Astrocyte of the spinal cord (primary cell): Measurements from ENCODE around the gene LACTBL1.
"Not testable (repeated sequence)": the region's sequence is repeated elsewhere in the genome, so short reads cannot be mapped to it uniquely, and the experiment has no call there.

Experiments
- DNase-seq: peaks from one replicate; pipeline ENCODE4 v3.0.0; 2011; ENCODE audit warnings: low read depth, low spot score
- H3K4me3 ChIP-seq: 2 replicates; pipeline ENCODE4 v1.5.1; 2011; ENCODE audit warnings: low read depth, mild to moderate bottlenecking, low read length, moderate library complexity
- in situ Hi-C: cut with HindIII; loops from 2 replicates; pipeline ENCODE4 v1.10.0; 2017; ENCODE audit warnings: low sequenced_read_pairs
- TF ChIP-seq, protein P1 (sequence below): IDR thresholded peaks from 2 replicates; pipeline ENCODE4 v1.5.1; 2012; ENCODE audit warnings: low read depth, mild to moderate bottlenecking, low read length, inconsistent platforms

Gene LACTBL1

DNA sequence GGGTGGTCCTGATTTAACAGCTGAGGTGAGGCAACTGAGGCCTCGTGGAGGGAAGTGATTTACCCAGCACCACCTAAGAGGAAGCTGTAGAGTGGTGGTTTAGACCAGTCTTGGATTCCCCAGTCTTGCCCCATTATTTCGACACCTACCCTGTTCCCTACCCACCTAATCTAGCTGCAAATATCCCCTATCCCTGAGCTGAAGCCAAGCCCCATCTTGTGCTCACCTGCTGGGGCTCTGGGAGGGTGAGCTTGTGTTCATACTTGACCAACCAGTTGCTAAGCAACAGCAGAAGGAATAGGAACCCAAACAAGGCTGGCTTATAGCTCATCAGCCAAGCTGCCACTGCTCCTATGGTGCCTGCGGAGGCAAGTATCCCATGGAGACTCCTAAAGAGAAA lies 41.0 kb upstream of the LACTBL1 start:
- TF ChIP-seq, protein P1, sequence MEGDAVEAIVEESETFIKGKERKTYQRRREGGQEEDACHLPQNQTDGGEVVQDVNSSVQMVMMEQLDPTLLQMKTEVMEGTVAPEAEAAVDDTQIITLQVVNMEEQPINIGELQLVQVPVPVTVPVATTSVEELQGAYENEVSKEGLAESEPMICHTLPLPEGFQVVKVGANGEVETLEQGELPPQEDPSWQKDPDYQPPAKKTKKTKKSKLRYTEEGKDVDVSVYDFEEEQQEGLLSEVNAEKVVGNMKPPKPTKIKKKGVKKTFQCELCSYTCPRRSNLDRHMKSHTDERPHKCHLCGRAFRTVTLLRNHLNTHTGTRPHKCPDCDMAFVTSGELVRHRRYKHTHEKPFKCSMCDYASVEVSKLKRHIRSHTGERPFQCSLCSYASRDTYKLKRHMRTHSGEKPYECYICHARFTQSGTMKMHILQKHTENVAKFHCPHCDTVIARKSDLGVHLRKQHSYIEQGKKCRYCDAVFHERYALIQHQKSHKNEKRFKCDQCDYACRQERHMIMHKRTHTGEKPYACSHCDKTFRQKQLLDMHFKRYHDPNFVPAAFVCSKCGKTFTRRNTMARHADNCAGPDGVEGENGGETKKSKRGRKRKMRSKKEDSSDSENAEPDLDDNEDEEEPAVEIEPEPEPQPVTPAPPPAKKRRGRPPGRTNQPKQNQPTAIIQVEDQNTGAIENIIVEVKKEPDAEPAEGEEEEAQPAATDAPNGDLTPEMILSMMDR = no peak
- in situ Hi-C loops = no loop called here
- no peak overlapping the region for H3K4me3 ChIP-seq
- peak; percentile 26 for DNase-seq

DNA sequence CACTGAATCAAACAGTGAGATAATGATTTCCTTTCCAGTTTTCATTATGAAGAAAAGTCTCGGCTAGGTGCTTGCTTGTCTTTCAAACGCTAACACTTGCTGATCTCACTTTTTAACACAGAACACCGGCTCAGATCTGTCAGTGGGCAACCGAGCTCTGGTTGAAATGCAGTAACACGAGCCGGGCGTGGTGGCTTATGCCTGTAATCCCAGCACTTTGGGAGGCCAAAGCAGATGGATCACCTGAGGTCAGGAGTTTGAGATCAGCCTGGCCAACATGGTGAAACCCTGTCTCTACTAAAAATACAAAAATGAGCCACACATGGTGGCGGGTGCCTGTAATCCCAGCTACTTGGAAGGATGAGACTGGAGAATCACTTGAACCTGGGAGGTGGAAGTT lies 37.4 kb upstream of the LACTBL1 start:
- in situ Hi-C loops, DNase-seq, H3K4me3 ChIP-seq: not testable (repeated sequence)

DNA sequence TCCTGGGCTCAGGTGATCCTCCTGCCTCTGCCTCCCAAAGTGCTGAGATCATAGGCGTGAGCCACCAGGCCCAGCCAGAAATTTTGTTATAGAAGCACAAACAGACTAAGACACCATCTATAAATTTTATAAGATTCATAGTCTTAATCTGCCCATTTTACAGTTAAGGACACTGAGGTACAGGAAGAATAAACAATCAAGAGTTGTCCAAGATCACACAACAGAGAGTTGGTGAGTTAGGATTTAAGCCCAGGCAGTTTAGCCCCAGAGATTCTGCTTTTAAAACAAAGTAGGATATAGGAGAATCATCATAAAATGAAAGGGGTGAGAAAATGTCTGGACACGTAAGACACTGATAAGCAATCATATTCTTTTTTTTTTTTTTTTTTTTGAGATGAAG lies 36.2 kb upstream of the LACTBL1 start:
- H3K4me3 ChIP-seq = no peak overlapping the region
- TF ChIP-seq, protein P1 = no peak
- DNase-seq = no peak
- in situ Hi-C loops = no loop called here

DNA sequence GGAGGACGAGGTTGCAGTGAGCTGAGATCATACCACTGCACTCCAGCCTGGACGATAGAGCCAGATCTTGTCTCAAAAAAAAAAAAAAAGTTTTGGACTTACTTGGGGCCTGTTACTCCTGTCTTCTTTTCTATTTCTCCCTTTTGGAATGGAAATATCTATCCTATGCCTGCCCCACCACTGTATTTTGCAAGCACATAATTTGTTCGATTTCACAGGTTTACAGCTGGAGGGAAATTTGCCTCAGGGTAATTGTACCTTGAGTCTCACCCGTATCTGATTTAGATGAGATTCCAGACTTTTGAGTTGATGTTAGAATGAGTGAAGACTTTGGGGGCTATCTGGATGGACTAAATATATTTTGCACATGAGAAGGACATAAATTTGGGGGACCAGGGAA lies 34.4 kb upstream of the LACTBL1 start:
- no peak for DNase-seq
- no peak overlapping the region for H3K4me3 ChIP-seq
- TF ChIP-seq, protein P1 = no peak
- in situ Hi-C loops = no loop called here

DNA sequence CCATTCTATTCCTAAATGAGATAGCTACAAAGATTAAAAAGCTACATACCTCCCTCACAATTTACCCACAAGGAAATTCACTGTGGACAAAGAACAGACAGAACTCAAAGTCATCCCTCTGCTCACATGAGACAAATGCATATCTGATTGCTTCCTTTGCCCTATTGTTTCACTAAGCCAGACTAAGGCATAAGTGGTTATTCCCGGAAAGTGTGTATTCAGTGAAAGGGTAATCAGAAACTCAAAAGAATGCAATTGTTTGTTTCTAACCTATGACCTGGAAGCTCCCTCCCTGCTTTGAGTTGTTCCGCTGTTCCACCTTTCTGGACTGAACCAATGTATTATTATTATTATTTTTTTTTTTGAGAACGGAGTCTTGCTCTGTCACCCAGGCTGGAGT lies 32.1 kb upstream of the LACTBL1 start:
- DNase-seq, in situ Hi-C loops, H3K4me3 ChIP-seq: not testable (repeated sequence)

DNA sequence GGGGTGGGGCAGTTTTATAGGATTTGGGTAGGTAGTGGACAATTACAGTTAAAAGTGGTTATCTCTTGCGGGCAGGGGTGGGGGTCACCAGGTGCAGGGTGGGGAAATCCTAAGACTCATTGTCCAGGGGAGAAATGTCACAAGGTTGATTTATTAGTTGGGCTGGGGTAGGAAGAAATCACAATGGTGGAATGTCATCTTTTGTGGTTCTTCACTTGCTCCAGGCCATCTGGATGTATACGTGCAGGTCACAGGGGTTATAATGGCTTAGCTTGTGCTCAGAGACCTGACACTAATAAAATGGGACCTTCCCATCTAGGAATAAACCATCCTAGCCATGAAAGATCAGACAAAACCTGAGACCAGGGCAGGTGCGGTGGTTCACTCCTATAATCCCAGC lies 31.4 kb upstream of the LACTBL1 start:
- no peak for DNase-seq
- no peak overlapping the region for H3K4me3 ChIP-seq
- in situ Hi-C loops = no loop called here
- TF ChIP-seq, protein P1 = no peak

DNA sequence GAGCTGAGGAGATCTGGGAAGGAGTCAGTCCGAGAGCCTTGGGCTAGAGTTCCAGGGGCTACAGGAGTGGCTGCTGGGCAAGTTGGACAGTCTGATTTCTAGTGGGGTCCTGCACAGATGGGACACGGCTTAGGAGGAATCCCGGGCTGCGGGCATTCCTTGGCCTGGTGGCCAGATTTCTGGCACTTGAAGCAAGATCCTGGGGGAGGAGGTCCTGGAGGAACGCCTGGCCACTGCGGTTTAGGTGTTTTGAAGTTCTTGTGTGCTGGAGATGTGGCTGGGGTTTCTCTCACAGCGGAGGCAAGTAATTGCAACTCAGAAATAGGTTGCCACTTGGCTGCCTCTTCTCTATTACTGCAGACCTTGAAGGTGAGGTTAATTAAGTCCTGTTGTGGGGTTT lies 29.6 kb upstream of the LACTBL1 start:
- H3K4me3 ChIP-seq, in situ Hi-C loops, DNase-seq: not testable (repeated sequence)

DNA sequence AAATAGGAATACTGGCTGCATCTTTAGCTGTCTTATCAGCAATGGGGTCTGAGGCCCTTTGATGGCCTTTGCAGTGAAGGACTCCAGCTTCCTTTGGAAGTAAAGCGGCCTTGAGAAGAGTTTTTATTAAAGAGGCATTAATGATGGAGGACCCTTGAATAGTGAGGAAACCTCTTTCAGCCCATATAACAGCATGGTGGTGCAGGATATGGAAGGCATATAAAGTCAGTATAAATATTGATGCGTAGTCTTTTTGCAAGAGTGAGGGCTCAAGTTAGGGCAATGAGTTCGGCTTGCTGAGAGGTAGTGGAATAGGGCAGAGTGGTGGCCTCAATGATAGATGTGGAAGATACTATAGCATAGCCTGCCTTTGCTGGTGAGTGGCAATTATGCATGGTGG lies 27.5 kb upstream of the LACTBL1 start:
- H3K4me3 ChIP-seq, in situ Hi-C loops, DNase-seq: not testable (repeated sequence)

DNA sequence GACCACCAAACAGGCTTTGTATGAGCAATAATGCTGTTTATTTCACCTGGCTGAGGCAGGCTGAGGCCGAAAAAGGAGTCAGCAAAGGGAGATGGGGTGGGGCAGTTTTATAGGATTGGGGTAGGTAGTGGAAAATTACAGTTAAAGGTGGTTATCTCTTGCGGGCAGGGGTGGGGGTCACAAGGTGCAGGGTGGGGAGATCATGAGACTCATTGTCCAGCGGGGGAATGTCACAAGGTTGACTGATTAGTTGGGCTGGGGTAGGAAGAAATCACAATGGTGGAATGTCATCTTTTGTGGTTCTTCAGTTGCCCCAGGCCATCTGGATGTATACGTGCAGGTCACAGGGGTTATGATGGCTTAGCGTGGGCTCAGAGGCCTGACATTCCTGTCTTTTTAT lies 24.9 kb upstream of the LACTBL1 start:
- DNase-seq, in situ Hi-C loops: not testable (repeated sequence)

More for the DNA sequence above, 24.9 kb upstream of the LACTBL1 start:
- not testable (repeated sequence) for H3K4me3 ChIP-seq
